ENCODE measurements around the gene CARD11. TPM values are rescaled to one million over a fixed set of nuclear protein-coding genes. Genes with fewer than 3 reads are reported as not detected.

CARD11 gene
- total RNA-seq, 1 donor from 2014 or later = 0.16 TPM

DNA sequence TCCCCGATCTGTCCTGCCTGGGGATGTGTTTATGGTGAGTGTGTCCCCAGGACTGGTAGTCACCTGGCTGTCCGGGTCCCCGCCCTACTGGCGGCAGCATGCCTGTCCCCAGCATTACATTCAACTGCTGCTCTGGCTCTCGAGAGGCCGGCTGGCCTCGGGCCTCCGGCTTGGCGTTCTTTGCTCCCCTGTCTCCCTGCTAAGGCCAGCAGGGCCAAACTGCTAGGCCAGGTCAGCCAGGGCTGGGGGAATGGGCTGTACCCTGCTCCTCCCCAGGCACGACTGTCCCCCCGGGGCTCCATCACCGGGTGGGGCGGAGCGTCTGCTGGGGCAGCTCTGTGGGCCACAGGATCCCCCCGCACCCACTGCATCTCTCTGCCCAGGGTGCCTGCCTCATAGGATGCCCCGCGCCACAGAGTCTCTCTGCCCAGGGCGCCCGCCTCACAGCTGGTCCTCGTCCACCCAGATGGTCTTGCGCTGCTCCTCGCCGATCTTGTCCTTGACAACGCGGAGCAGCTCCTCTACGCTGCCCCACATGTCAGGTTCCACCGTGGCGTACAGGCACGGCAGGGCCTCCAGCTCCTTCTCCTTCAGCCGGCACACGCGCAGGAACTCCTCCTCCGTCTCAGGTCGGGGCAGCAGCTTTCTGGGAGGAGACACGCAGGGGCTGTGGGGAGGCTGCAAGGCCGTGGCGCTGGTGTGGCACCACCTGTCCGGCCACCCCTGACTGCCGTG lies 137.3 kb downstream of the CARD11 start:
- Histone ChIP-seq H3K36me3 (no peaks in the 10 kb centered on the region), H3K4me3 (no peak overlapping the region), H3K27me3 (ENCODE audit: low read depth) (peaks cover 22% of the 10 kb centered on the region), H3K9me3 (replicated peaks) (peaks cover 6% of the 10 kb centered on the region), H3K27ac (replicated peaks) (no peak overlapping the region), H3K4me1 (no peaks in the 10 kb centered on the region)
- no peak for DNase-seq
- no peak for TF ChIP-seq CTCF (IDR thresholded peaks at IDR 0.05; ENCODE audit: borderline replicate concordance)
- intact Hi-C loops (cut with micrococcal nuclease) = no loop called here

GRCh38 chr7:2905500-2905899 lies 138.2 kb downstream of the CARD11 start:
- DNase-seq = no peak
- intact Hi-C loops (cut with micrococcal nuclease) = no loop called here
- H3K36me3 ChIP-seq = no peaks in the 10 kb centered on the region
- no peak overlapping the region for H3K27ac ChIP-seq (replicated peaks)
- no peaks in the 10 kb centered on the region for H3K4me1 ChIP-seq
- peaks cover 6% of the 10 kb centered on the region for H3K9me3 ChIP-seq (replicated peaks)
- no peak overlapping the region for H3K4me3 ChIP-seq
- TF ChIP-seq CTCF (IDR thresholded peaks at IDR 0.05; ENCODE audit: borderline replicate concordance) = no peak
- H3K27me3 ChIP-seq (ENCODE audit: low read depth) = peaks cover 25% of the 10 kb centered on the region

- no peak overlapping the region for H3K4me3 ChIP-seq
- no peak for TF ChIP-seq CTCF (IDR thresholded peaks at IDR 0.05; ENCODE audit: borderline replicate concordance)
- H3K4me1 ChIP-seq = no peaks in the 10 kb centered on the region
- no peak overlapping the region for H3K27ac ChIP-seq (replicated peaks)
- DNase-seq = no peak
- no peaks in the 10 kb centered on the region for H3K36me3 ChIP-seq
- intact Hi-C loops (cut with micrococcal nuclease) = no loop called here
- peaks cover 29% of the 10 kb centered on the region for H3K27me3 ChIP-seq (ENCODE audit: low read depth)
- H3K9me3 ChIP-seq (replicated peaks) = peaks cover 6% of the 10 kb centered on the region
Measured at GRCh38 chr7:2905027-2905426, 138.6 kb downstream of the CARD11 start.

- intact Hi-C loops (cut with micrococcal nuclease) = no loop called here
Measured at GRCh38 chr7:2904202-2904601, 139.5 kb downstream of the CARD11 start.

GRCh38 chr7:2903682-2904162 lies 139.9 kb downstream of the CARD11 start:
- no peaks in the 10 kb centered on the region for H3K4me1 ChIP-seq
- peaks cover 8% of the 10 kb centered on the region for H3K9me3 ChIP-seq (replicated peaks)
- no peak overlapping the region for H3K4me3 ChIP-seq
- H3K36me3 ChIP-seq = no peaks in the 10 kb centered on the region
- TF ChIP-seq CTCF (IDR thresholded peaks at IDR 0.05; ENCODE audit: borderline replicate concordance) = no peak
- H3K27ac ChIP-seq (replicated peaks) = no peak overlapping the region
- DNase-seq = no peak
- intact Hi-C loops (cut with micrococcal nuclease) = no loop called here
- peaks cover 30% of the 10 kb centered on the region for H3K27me3 ChIP-seq (ENCODE audit: low read depth)

More at GRCh38 chr7:2904202-2904601, 139.5 kb downstream of the CARD11 start:
- TF ChIP-seq CTCF (IDR thresholded peaks at IDR 0.05; ENCODE audit: borderline replicate concordance) = no peak
- no peak overlapping the region for H3K4me3 ChIP-seq
- no peak for DNase-seq
- H3K27me3 ChIP-seq (ENCODE audit: low read depth) = peaks cover 30% of the 10 kb centered on the region
- no peaks in the 10 kb centered on the region for H3K4me1 ChIP-seq
- no peak overlapping the region for H3K27ac ChIP-seq (replicated peaks)
- H3K36me3 ChIP-seq = no peaks in the 10 kb centered on the region
- H3K9me3 ChIP-seq (replicated peaks) = peaks cover 6% of the 10 kb centered on the region

Data from left ventricle myocardium inferior (tissue), 1 donor.